ENCODE data around the gene ELOVL1.

The ELOVL1 gene

DNA sequence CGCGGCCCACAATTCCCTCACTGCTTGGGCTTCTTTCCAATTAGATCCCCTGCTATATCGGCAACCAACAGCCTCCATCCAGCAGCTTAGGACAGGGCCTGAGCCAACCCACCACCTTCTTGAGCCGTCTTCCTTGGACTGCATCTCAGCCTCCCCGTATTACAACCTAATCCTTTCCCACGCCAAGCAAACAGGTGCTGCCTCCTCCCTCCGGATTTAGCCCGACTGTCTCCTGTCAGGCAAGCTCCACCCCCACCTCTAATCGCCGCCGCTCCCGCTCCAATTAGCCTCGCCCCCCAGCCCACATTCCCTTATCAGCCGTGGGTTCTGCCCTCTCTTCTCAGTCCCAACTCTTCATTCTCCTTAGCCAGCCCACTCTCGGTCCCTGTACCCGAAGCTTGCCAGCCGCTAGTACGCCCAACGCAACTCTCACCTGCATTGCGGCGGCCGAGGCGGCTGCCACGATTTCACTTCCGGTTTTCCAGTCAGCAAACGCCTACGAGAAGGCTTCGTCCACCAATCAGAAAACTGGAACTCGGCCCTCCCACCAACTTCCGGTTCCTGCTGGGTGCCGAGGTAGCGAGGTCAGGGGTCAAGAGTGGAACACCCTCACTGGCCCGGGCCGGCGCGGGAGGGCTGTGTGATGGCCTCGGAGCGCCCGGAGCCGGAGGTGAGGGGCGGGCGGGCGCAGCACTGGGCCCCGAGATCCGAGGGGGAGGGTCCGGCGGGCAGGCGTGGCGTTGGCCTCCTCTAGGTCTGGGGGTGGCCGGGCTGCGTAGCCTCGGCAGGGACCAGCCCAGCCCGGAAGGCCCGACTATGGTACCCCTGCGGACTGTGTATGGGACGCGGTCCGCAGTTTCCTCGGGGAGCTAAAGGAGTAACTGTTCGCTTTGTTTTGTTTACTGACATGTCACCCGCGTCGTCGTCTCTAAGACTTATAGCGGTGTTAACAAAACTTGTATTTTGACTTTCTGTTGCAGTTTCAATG, 21.8 kb upstream of the ELOVL1 start, which contains the start of the genes MED8 and SZT2:
MED8 (minus strand) TSS at position 475 of the 988 bp plus-strand sequence; CDS start at position 439, 36 bp downstream.
SZT2 (plus strand) TSS at position 574 of the 988 bp plus-strand sequence; CDS start at position 644, 70 bp downstream.
- Mint-ChIP-seq H3K4me1 (peaks cover 40% of the 10 kb centered on the region), H3K36me3 (peaks cover 18% of the 10 kb centered on the region), H3K9me3 (no peaks in the 10 kb centered on the region), H3K27ac (peak within 1 kb of the TSS; percentile 95), H3K4me3 (peak within 1 kb of the TSS; percentile 100), H3K27me3 (no peaks in the 10 kb centered on the region)
- DNase-seq (ENCODE audit: low spot score in 2 of 2) (peak; percentile 83 to 87), ATAC-seq (ENCODE audit: low read depth) (peak; percentile 91)

DNA sequence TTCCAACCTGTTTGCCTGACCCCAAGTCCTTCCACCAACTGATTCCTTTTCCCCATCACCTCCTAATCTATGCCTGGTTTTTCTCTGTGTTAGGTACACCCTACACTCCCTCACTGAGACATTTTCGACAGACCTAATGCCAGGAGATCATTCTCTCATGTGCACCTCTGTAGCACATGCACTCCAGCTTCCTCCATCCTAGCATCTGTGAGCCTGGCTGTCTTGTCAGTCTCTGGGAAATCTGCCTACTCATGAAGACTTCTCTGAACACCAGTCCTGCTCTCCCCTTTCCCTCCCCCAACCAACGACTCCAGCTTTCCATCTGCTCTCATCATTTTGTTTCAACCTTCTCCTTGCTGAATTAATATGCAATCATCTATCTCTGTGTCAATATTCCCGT, 20.8 kb upstream of the ELOVL1 start:
- peak overlapping the region; percentile 95 for H3K27ac Mint-ChIP-seq
- no peaks in the 10 kb centered on the region for H3K27me3 Mint-ChIP-seq
- H3K4me1 Mint-ChIP-seq, result peaks cover 36% of the 10 kb centered on the region
- peaks cover 17% of the 10 kb centered on the region for H3K36me3 Mint-ChIP-seq
- ATAC-seq (ENCODE audit: low read depth) (no peak), DNase-seq (ENCODE audit: low spot score in 2 of 2) (no peak)
- peak overlapping the region; percentile 100 for H3K4me3 Mint-ChIP-seq
- H3K9me3 Mint-ChIP-seq, result no peaks in the 10 kb centered on the region

GRCh38 chr1:43387976-43388599, 20.3 kb upstream of the ELOVL1 start:
- DNase-seq (ENCODE audit: low spot score in 2 of 2), result no peak
- H3K4me3 Mint-ChIP-seq, result peak overlapping the region; percentile 100
- peaks cover 32% of the 10 kb centered on the region for H3K4me1 Mint-ChIP-seq
- no peak for ATAC-seq (ENCODE audit: low read depth)
- H3K36me3 Mint-ChIP-seq, result peaks cover 20% of the 10 kb centered on the region
- peak overlapping the region; percentile 95 for H3K27ac Mint-ChIP-seq
- H3K27me3 Mint-ChIP-seq, result no peaks in the 10 kb centered on the region
- no peaks in the 10 kb centered on the region for H3K9me3 Mint-ChIP-seq

GRCh38 chr1:43386676-43387075, 18.9 kb upstream of the ELOVL1 start:
- H3K4me1 Mint-ChIP-seq, result peaks cover 28% of the 10 kb centered on the region
- H3K27me3 Mint-ChIP-seq, result no peaks in the 10 kb centered on the region
- H3K36me3 Mint-ChIP-seq, result peaks cover 25% of the 10 kb centered on the region
- no peaks in the 10 kb centered on the region for H3K9me3 Mint-ChIP-seq
- ATAC-seq (ENCODE audit: low read depth), result no peak
- no peak overlapping the region for H3K27ac Mint-ChIP-seq
- no peak overlapping the region for H3K4me3 Mint-ChIP-seq
- no peak for DNase-seq (ENCODE audit: low spot score in 2 of 2)

- Mint-ChIP-seq H3K4me3 (no peak overlapping the region), H3K36me3 (peaks cover 33% of the 10 kb centered on the region), H3K4me1 (peaks cover 14% of the 10 kb centered on the region), H3K27me3 (no peaks in the 10 kb centered on the region), H3K27ac (peak overlapping the region; percentile 35), H3K9me3 (no peaks in the 10 kb centered on the region)
- DNase-seq (ENCODE audit: low spot score in 2 of 2), result no peak
- ATAC-seq (ENCODE audit: low read depth), result no peak
These were observed 15.6 kb upstream of the ELOVL1 start for GRCh38 chr1:43383449-43383848.

DNA sequence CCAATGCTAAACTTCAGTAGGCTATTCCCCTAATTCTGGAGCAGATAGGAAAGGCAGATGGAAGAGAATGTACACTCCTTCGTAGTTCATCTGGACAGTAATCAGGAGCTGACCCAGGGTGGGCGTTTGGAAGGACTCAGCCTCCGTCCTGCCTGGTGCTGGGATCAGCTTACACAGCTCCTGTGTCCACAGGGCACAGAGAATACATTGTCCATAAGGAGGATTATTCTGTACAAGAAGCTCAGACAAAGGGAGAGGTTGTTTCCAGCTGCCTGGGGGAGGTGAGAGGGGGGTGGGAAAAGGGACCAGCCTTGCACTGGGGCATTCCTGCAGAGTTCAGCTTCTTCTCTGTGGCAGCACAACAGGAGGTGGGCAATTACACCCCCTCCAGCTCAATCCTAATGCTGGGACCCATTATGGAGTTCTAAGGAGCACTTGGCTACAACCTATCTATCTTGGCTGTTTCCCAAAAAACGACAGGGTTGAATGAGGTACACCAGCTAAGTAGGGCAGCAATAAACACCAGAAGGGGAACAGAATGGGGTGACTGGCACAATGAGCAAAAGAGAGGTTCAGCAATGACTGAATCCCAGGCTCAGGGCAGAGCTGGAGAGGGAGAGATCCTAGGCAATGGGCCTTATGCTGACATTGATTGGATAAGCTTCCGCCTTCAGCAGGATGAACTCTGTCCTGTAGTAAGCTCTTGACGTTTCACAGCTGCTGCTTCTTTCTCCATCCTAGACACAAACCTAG, 14.4 kb upstream of the ELOVL1 start:
- no peak for DNase-seq (ENCODE audit: low spot score in 2 of 2)
- no peak overlapping the region for H3K4me3 Mint-ChIP-seq
- H3K27ac Mint-ChIP-seq, result peak overlapping the region; percentile 72
- H3K36me3 Mint-ChIP-seq, result peaks cover 33% of the 10 kb centered on the region
- no peaks in the 10 kb centered on the region for H3K9me3 Mint-ChIP-seq
- no peak for ATAC-seq (ENCODE audit: low read depth)
- H3K27me3 Mint-ChIP-seq, result no peaks in the 10 kb centered on the region
- peaks cover 5% of the 10 kb centered on the region for H3K4me1 Mint-ChIP-seq

- Mint-ChIP-seq H3K4me1 (peaks cover 2% of the 10 kb centered on the region), H3K36me3 (peaks cover 28% of the 10 kb centered on the region), H3K27me3 (no peaks in the 10 kb centered on the region), H3K4me3 (no peak overlapping the region), H3K27ac (peak overlapping the region; percentile 72), H3K9me3 (no peaks in the 10 kb centered on the region)
- ATAC-seq (ENCODE audit: low read depth) (no peak), DNase-seq (ENCODE audit: low spot score in 2 of 2) (no peak)
These were observed 13.8 kb upstream of the ELOVL1 start for GRCh38 chr1:43381612-43382011.

- no peaks in the 10 kb centered on the region for H3K9me3 Mint-ChIP-seq
- ATAC-seq (ENCODE audit: low read depth), result no peak
- DNase-seq (ENCODE audit: low spot score in 2 of 2), result no peak
- H3K36me3 Mint-ChIP-seq, result peaks cover 21% of the 10 kb centered on the region
- H3K4me1 Mint-ChIP-seq, result peaks cover 5% of the 10 kb centered on the region
- no peak overlapping the region for H3K27ac Mint-ChIP-seq
- no peaks in the 10 kb centered on the region for H3K27me3 Mint-ChIP-seq
- no peak overlapping the region for H3K4me3 Mint-ChIP-seq
These were observed 11.7 kb upstream of the ELOVL1 start for GRCh38 chr1:43379476-43379875.

DNA sequence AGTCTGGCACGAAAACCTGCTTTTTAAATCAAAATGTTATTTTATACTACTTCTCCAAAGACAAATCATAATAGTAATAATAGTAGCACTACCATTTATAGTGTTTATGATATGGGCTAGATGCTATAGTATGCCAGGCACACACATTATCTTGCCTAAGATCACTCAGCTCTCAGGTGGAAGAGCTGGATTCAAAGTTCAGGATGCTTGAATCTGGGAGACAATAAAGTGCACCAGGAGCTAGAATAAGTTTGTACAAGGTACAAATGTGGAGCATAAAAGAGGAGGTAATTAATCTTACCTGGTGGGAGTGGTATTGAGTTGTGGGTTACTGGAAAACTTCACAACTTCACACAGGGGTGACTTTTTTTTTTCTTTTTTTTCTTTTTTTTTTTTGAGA, 10.0 kb upstream of the ELOVL1 start:
- Mint-ChIP-seq H3K4me3 (no peak overlapping the region), H3K4me1 (peaks cover 5% of the 10 kb centered on the region), H3K27me3 (no peaks in the 10 kb centered on the region), H3K9me3 (no peaks in the 10 kb centered on the region), H3K36me3 (peaks cover 13% of the 10 kb centered on the region), H3K27ac (no peak overlapping the region)
- no peak for DNase-seq (ENCODE audit: low spot score in 2 of 2)
- ATAC-seq (ENCODE audit: low read depth), result no peak

DNA sequence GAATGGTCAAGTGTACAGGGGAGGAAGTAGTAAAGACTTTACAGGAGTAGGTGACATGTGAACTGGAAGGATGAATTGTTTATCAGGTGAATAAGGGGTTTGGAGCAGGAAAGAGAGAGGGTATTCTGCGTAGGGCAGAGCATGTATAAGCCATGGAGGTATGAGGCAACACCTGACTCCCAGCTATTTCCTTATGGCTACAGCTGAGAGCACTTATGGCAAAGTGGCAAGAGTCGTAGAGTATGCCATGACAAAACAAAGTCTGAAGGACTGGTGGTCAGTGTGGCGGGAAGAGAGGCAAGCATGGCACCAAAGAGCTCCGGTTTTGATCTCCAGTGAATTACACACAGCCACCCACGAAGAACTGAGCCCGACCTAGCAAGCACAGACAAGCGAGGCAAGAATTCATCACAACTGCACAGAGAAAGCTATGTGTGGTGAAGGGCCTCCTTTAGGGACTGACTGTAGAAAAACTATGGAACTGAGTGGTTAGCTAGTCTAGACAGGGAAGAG, 9.0 kb upstream of the ELOVL1 start:
- no peak for DNase-seq (ENCODE audit: low spot score in 2 of 2)
- peaks cover 5% of the 10 kb centered on the region for H3K4me1 Mint-ChIP-seq
- H3K9me3 Mint-ChIP-seq, result no peaks in the 10 kb centered on the region
- H3K4me3 Mint-ChIP-seq, result no peak overlapping the region
- H3K27ac Mint-ChIP-seq, result no peak overlapping the region
- no peaks in the 10 kb centered on the region for H3K27me3 Mint-ChIP-seq
- no peak for ATAC-seq (ENCODE audit: low read depth)
- H3K36me3 Mint-ChIP-seq, result peaks cover 10% of the 10 kb centered on the region

DNA sequence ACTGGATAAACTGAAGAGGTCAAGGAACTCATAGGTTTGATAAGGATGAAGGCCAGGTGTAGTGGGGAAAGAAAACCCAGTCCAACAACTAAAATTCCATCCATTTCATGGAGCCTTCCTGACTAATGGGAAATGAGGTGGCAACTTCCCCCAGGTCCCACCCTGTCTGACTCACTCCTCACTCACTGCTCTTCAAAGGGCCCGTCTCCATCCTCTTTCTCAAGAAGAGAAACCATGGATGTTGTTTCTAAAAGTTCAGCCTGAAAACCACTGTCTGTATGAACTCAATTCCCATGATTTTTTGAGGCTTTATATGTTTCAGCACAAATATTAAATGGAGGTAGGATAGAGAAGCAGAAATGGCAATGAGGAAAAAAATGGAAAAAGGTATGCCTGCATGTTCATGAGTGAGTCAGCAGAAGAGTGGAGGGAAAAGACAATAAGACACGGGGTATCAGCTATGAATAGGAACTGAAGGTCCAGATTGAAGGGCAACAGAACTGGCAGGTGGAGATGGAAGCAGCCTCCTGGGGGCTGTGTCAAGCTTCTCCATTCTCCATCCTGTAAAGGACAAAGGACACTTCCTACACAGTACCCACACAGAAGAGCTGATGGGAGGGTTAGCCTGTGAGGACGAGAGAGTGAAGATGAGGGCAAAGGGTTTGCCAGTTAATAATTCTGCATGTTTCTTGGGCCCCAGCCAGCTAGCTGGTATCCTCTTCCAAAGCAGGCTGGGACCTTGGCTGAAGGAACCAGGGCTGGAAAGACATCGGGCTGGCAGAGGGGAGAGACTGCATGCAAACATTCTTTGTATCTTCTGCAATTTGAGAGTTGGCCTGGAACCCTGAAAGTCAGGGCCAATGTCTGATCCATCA, 5.5 kb upstream of the ELOVL1 start:
- Mint-ChIP-seq H3K27ac (no peak overlapping the region), H3K4me3 (no peak overlapping the region), H3K27me3 (no peaks in the 10 kb centered on the region), H3K9me3 (no peaks in the 10 kb centered on the region), H3K4me1 (peaks cover 16% of the 10 kb centered on the region), H3K36me3 (no peaks in the 10 kb centered on the region)
- ATAC-seq (ENCODE audit: low read depth), result no peak
- no peak for DNase-seq (ENCODE audit: low spot score in 2 of 2)

DNA sequence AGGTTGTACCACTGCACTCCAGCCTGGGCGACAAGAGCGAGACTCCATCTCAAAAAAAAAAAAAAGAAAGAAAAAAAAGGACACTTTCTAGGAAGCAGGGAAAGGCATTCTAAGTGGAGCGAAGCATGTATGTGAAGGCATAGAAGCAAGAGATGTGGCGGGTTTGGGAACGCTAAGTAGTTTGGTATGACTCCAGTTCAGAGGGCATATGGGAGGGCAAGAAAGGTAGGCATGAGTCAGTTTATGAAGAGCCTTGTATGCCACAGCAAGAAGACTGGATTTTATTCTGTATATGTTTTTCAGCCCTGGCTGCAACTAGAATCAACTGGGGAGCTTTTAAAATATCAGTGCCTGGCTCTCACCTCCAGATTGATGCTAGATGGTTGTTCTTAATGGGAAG, 4.4 kb upstream of the ELOVL1 start:
- no peak for DNase-seq (ENCODE audit: low spot score in 2 of 2)
- H3K4me3 Mint-ChIP-seq, result no peak overlapping the region
- H3K9me3 Mint-ChIP-seq, result no peaks in the 10 kb centered on the region
- no peak for ATAC-seq (ENCODE audit: low read depth)
- peaks cover 19% of the 10 kb centered on the region for H3K4me1 Mint-ChIP-seq
- H3K27ac Mint-ChIP-seq, result no peak overlapping the region
- H3K36me3 Mint-ChIP-seq, result no peaks in the 10 kb centered on the region
- H3K27me3 Mint-ChIP-seq, result no peaks in the 10 kb centered on the region

DNA sequence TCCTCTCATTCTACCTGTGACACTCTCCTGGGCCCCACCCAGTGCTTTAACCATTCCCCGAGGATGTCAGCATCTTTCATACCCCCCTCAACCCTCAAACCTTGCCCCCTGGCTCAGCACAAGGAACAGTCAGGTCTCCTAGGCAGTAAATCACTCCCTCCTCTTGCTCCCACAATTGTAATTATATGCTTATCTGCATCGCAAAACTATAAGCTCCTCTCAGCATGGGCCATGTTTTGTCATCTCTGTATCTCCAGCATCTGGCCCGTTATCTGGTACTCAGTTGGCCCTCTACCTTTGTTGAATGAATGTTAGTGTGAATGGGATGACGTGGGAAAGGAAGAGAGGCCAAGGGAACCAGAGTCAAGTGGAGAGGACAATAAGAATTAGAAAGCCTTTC, 2.8 kb upstream of the ELOVL1 start:
- H3K9me3 Mint-ChIP-seq, result no peaks in the 10 kb centered on the region
- H3K4me1 Mint-ChIP-seq, result peaks cover 29% of the 10 kb centered on the region
- no peaks in the 10 kb centered on the region for H3K27me3 Mint-ChIP-seq
- no peak overlapping the region for H3K4me3 Mint-ChIP-seq
- peaks cover 3% of the 10 kb centered on the region for H3K36me3 Mint-ChIP-seq
- ATAC-seq (ENCODE audit: low read depth) (no peak), DNase-seq (ENCODE audit: low spot score in 2 of 2) (no peak)
- no peak overlapping the region for H3K27ac Mint-ChIP-seq

Measured in memory B cell (primary cell).